Body of pancreas (tissue), 4 donors: Measurements from ENCODE around the gene GNB1. TPM values are rescaled to one million over a fixed set of nuclear protein-coding genes. Genes with fewer than 3 reads are reported as not detected.

Source experiments
- ATAC-seq: fragments of 150-250 bp; one replicate; pipeline ENCODE4 v1.9.1; 2016
- DNase-seq, 4 donors: peaks; one replicate each; pipeline ENCODE4 v3.0.0-alpha.2; 2019
- H3K27ac ChIP-seq, 4 donors: fragments of 200-600 bp; sonication (generic); 1 replicate in 3 of 4; 2 replicates in 1 of 4; pipeline versions ENCODE4 v1.5.1 to v1.6.1; 2016 to 2019; ENCODE audit warnings: mild to moderate bottlenecking in 1 of 4, mixed read lengths in 1 of 4, moderate library complexity in 1 of 4
- H3K27me3 ChIP-seq, 2 donors: fragments of 200-600 bp; sonication (generic); one replicate each; pipeline ENCODE4 v1.6.0; 2016; ENCODE audit warnings: mild to moderate bottlenecking in 1 of 2
- H3K36me3 ChIP-seq, 2 donors: fragments of 200-600 bp; sonication (generic); replicated peaks in 1 of 2; 2 replicates each; pipeline ENCODE4 v1.5.1; 2016; ENCODE audit warnings: low read depth in 2 of 2; ENCODE audit not compliant: insufficient read depth in 1 of 2
- H3K4me1 ChIP-seq: fragments of 200-600 bp; sonication (generic); one replicate; pipeline ENCODE4 v1.6.0; 2016
- H3K4me3 ChIP-seq, 2 donors: fragments of 200-600 bp; sonication (generic); 1 replicate in 1 of 2; 2 replicates in 1 of 2; pipeline ENCODE4 v1.5.1; 2016 to 2019
- H3K9me3 ChIP-seq, 3 donors: fragments of 200-600 bp; sonication (generic); 1 replicate in 2 of 3; 2 replicates in 1 of 3; pipeline ENCODE4 v1.5.1; 2016
- CTCF ChIP-seq, 7 experiments: fragments of 450-650 bp in 4 of 7; fragments of 200-600 bp in 3 of 7; sonication (generic) in 3 of 7; IDR thresholded peaks; one replicate each; pipeline ENCODE4 v1.5.1; 2016 to 2019; ENCODE audit warnings: antibody characterized with exemption in 7 of 7
- POLR2A ChIP-seq, 3 donors: fragments of 450-650 bp; IDR thresholded peaks; one replicate each; pipeline ENCODE4 v1.6.1; 2016; ENCODE audit warnings: antibody characterized with exemption in 3 of 3, mild to moderate bottlenecking in 2 of 3
- WGBS, 2 donors: methylation state at CpG; one replicate each; pipeline ENCODE4 v1.1.5; 2017; 5-methylcytosine and 5-hydroxymethylcytosine counted together
- intact Hi-C: fragments of 100-400 bp; cut with DNase I; formaldehyde crosslinking; loops from one replicate; pipeline ENCODE4 v1.15.1; 2023
- total RNA-seq, 2 donors: library from RNA; depleted of rRNA; stranded (reverse); fragments of >200 nt; gene quantifications; one replicate each; pipeline ENCODE4 v1.1.0, GENCODE V29; 2016

The GNB1 gene
- total RNA-seq = 10 to 100 TPM; 71.3 to 79.1 TPM

GRCh38 chr1:1890506-1891348 lies at the start of gene GNB1:
TSS of gene GNB1 (minus strand) at chr1:1891087. CDS start at chr1:1825453, 65,634 bp downstream.
- Histone ChIP-seq H3K9me3 (no peaks in the 10 kb centered on the region), H3K36me3 (no peaks in the 10 kb centered on the region), H3K4me3 (peak within 1 kb of the TSS; percentile 81 to 88), H3K27ac (peak within 1 kb of the TSS; percentile 76 to 96 (median 86)), H3K27me3 (no peaks in the 10 kb centered on the region), H3K4me1 (peaks cover 62% of the 10 kb centered on the region)
- peak; percentile 91 for ATAC-seq
- WGBS, 2 donors = 1% methylated on average over 86 of the region's 137 CpGs; no CpG with 5 or more reads in 1 of the 2 donors
- TF ChIP-seq CTCF (IDR thresholded peaks at IDR 0.05) (peak in 1 of 7 experiments; percentile 14), POLR2A (IDR thresholded peaks at IDR 0.05) (peak in 1 of 3 donors; percentile 49)
- peak; percentile 84 to 89 (median 87) for DNase-seq
- intact Hi-C loops = no loop called here

DNA sequence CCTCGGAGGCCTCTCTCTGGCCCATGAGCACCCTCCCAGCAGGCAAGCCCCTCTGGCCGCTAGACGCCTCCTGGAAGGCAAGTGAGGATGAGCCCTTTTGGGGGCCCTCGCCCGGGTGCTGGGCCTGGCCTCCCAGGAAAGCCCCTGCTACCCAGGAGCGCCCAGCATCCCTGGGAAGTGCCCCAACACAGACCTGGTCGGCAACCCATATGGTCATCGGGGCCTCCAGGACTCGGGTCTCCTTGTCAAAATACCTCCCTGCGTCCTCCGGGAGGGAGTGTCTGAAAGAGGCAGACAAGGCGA lies 49.2 kb upstream of the GNB1 start:
- no peaks in the 10 kb centered on the region for H3K36me3 ChIP-seq
- TF ChIP-seq CTCF (IDR thresholded peaks at IDR 0.05) (no peak), POLR2A (IDR thresholded peaks at IDR 0.05) (no peak)
- H3K4me1 ChIP-seq = peaks cover 7% of the 10 kb centered on the region
- WGBS, 2 donors = 68 to 77% methylated on average over 7 to 12 of the region's 12 CpGs
- intact Hi-C loops = no loop called here
- H3K4me3 ChIP-seq = no peak overlapping the region
- H3K27ac ChIP-seq = no peak overlapping the region
- H3K27me3 ChIP-seq = no peaks in the 10 kb centered on the region
- DNase-seq (no peak), ATAC-seq (no peak)
- no peaks in the 10 kb centered on the region for H3K9me3 ChIP-seq

GRCh38 chr1:1939296-1940122 lies 48.6 kb upstream of the GNB1 start:
- ATAC-seq = no peak
- Histone ChIP-seq H3K9me3 (no peaks in the 10 kb centered on the region), H3K27me3 (no peaks in the 10 kb centered on the region)

GRCh38 chr1:1938613-1939295 lies 47.9 kb upstream of the GNB1 start:
- peaks cover under 1% of the 10 kb centered on the region for H3K4me1 ChIP-seq
- no peaks in the 10 kb centered on the region for H3K9me3 ChIP-seq
- no peak overlapping the region for H3K27ac ChIP-seq
- ATAC-seq (no peak), DNase-seq (no peak)
- no peak overlapping the region for H3K4me3 ChIP-seq
- WGBS, 2 donors = 75 to 85% methylated on average over 18 to 24 of the region's 24 CpGs
- no peaks in the 10 kb centered on the region for H3K36me3 ChIP-seq
- intact Hi-C loops = no loop called here
- no peak for TF ChIP-seq CTCF (IDR thresholded peaks at IDR 0.05)
- no peak for TF ChIP-seq POLR2A (IDR thresholded peaks at IDR 0.05)
- no peaks in the 10 kb centered on the region for H3K27me3 ChIP-seq

More at GRCh38 chr1:1939296-1940122, 48.6 kb upstream of the GNB1 start:
- WGBS, 2 donors = 79 to 82% methylated on average over 20 to 28 of the region's 28 CpGs
- Histone ChIP-seq H3K27ac (no peak overlapping the region), H3K4me1 (peaks cover 7% of the 10 kb centered on the region), H3K36me3 (no peaks in the 10 kb centered on the region), H3K4me3 (no peak overlapping the region)
- intact Hi-C loops = no loop called here
- TF ChIP-seq POLR2A (IDR thresholded peaks at IDR 0.05) (no peak), CTCF (IDR thresholded peaks at IDR 0.05) (no peak)
- DNase-seq = no peak
